ENCODE measurements around the gene NEU2.
A peak's percentile ranks its signal among the peaks of the same experiment; 100 is the strongest.
"Not testable (repeated sequence)": the region's sequence is repeated elsewhere in the genome, so short reads cannot be mapped to it uniquely, and the experiment has no call there.

The NEU2 gene

GRCh38 chr2:233051241-233052149 lies 19.0 kb downstream of the NEU2 start:
- peak; percentile 55 for DNase-seq
- in situ Hi-C loops (cut with MboI; ENCODE audit: low pct_unique_long_range_greater_than_20kb, low sequenced_read_pairs) = no loop called here

GRCh38 chr2:233052517-233052916 lies 20.0 kb downstream of the NEU2 start:
- DNase-seq; in situ Hi-C loops (cut with MboI; ENCODE audit: low pct_unique_long_range_greater_than_20kb, low sequenced_read_pairs): not testable (repeated sequence)

- in situ Hi-C loops (cut with MboI; ENCODE audit: low pct_unique_long_range_greater_than_20kb, low sequenced_read_pairs) = no loop called here
- DNase-seq = peak; percentile 68
Measured at GRCh38 chr2:233053928-233054784, 21.7 kb downstream of the NEU2 start.

GRCh38 chr2:233055362-233055761 lies 22.9 kb downstream of the NEU2 start:
- in situ Hi-C loops (cut with MboI; ENCODE audit: low pct_unique_long_range_greater_than_20kb, low sequenced_read_pairs) = no loop called here
- DNase-seq = no peak

- DNase-seq = no peak
- in situ Hi-C loops (cut with MboI; ENCODE audit: low pct_unique_long_range_greater_than_20kb, low sequenced_read_pairs) = no loop called here
Measured at GRCh38 chr2:233056961-233057605, 24.6 kb downstream of the NEU2 start.

GRCh38 chr2:233058717-233059546 lies 26.5 kb downstream of the NEU2 start:
- in situ Hi-C loops (cut with MboI; ENCODE audit: low pct_unique_long_range_greater_than_20kb, low sequenced_read_pairs) = no loop called here
- no peak for DNase-seq

- in situ Hi-C loops (cut with MboI; ENCODE audit: low pct_unique_long_range_greater_than_20kb, low sequenced_read_pairs) = no loop called here
- DNase-seq = no peak
Measured at GRCh38 chr2:233059547-233059796, 27.0 kb downstream of the NEU2 start.

- peak; percentile 97 for DNase-seq
- in situ Hi-C loops (cut with MboI; ENCODE audit: low pct_unique_long_range_greater_than_20kb, low sequenced_read_pairs) = no loop called here
Measured at GRCh38 chr2:233059797-233060500, 27.5 kb downstream of the NEU2 start, which contains the start of gene INPP5D. Gene INPP5D (plus strand): TSS chr2:233060342. CDS start chr2:233060479, 137 bp downstream.

GRCh38 chr2:233060501-233060979 lies 28.1 kb downstream of the NEU2 start:
- in situ Hi-C loops (cut with MboI; ENCODE audit: low pct_unique_long_range_greater_than_20kb, low sequenced_read_pairs) = no loop called here

GRCh38 chr2:233060980-233061590 lies 28.6 kb downstream of the NEU2 start:
- in situ Hi-C loops (cut with MboI; ENCODE audit: low pct_unique_long_range_greater_than_20kb, low sequenced_read_pairs) = no loop called here
- peak; percentile 70 for DNase-seq

More at GRCh38 chr2:233060501-233060979, 28.1 kb downstream of the NEU2 start:
- DNase-seq = no peak

GRCh38 chr2:233061591-233062450 lies 29.3 kb downstream of the NEU2 start:
- in situ Hi-C loops (cut with MboI; ENCODE audit: low pct_unique_long_range_greater_than_20kb, low sequenced_read_pairs) = no loop called here
- peak; percentile 52 for DNase-seq

- DNase-seq = no peak
- in situ Hi-C loops (cut with MboI; ENCODE audit: low pct_unique_long_range_greater_than_20kb, low sequenced_read_pairs) = no loop called here
Measured at GRCh38 chr2:233062451-233062850, 30.0 kb downstream of the NEU2 start.

GRCh38 chr2:233062946-233063268 lies 30.4 kb downstream of the NEU2 start:
- no peak for DNase-seq
- in situ Hi-C loops (cut with MboI; ENCODE audit: low pct_unique_long_range_greater_than_20kb, low sequenced_read_pairs) = no loop called here

GRCh38 chr2:233063269-233063975 lies 30.9 kb downstream of the NEU2 start:
- in situ Hi-C loops (cut with MboI; ENCODE audit: low pct_unique_long_range_greater_than_20kb, low sequenced_read_pairs) = no loop called here
- DNase-seq = no peak

GRCh38 chr2:233063976-233064411 lies 31.5 kb downstream of the NEU2 start:
- no peak for DNase-seq
- in situ Hi-C loops (cut with MboI; ENCODE audit: low pct_unique_long_range_greater_than_20kb, low sequenced_read_pairs) = no loop called here

- in situ Hi-C loops (cut with MboI; ENCODE audit: low pct_unique_long_range_greater_than_20kb, low sequenced_read_pairs) = no loop called here
- no peak for DNase-seq
Measured at GRCh38 chr2:233064530-233065199, 32.2 kb downstream of the NEU2 start.
